ENCODE results near the gene CBX6.

The CBX6 gene

GRCh38 chr22:38819387-38819940, 52.6 kb downstream of the CBX6 start:
- no peak for DNase-seq (ENCODE audit: low spot score)

GRCh38 chr22:38817196-38817595, 54.8 kb downstream of the CBX6 start:
- no peak for DNase-seq (ENCODE audit: low spot score)

GRCh38 chr22:38815842-38816241, 56.2 kb downstream of the CBX6 start:
- DNase-seq (ENCODE audit: low spot score), result no peak

Measured in LoVo (cell line).